HEK293 (cell line): ENCODE results near the gene MUCL3.

Source experiments
- CTCF ChIA-PET: fragments of 350-600 bp; formaldehyde crosslinking; extraction: SDS; loops from one replicate; lab custom pipeline; 2021; ENCODE audit warnings: antibody characterized with exemption; lab: Yijun Ruan, JAX
- POLR2A ChIA-PET: fragments of 300-600 bp; formaldehyde crosslinking; extraction: SDS; loops from one replicate; lab custom pipeline; 2020; ENCODE audit warnings: antibody characterized with exemption, inconsistent platforms; lab: Yijun Ruan, JAX
- H3K27ac ChIP-seq: fragments of 200-500 bp; sonication (Bioruptor generic); 2 replicates; pipeline ENCODE4 v1.5.1; 2014; ENCODE audit warnings: low read depth, low read length, control low read depth, inconsistent platforms; ENCODE audit errors: extremely low read depth
- H3K36me3 ChIP-seq, 2 experiments: fragments of 200-500 bp in 1 of 2; sonication (Bioruptor generic) in 1 of 2; 1 replicate in 1 of 2; 2 replicates in 1 of 2; pipeline ENCODE4 v1.5.1; 2014 to 2017; ENCODE audit warnings: inconsistent platforms in 2 of 2, low read length in 2 of 2; ENCODE audit not compliant: control insufficient read depth in 2 of 2, insufficient read depth in 1 of 2
- H3K4me1 ChIP-seq: fragments of 200-500 bp; sonication (Bioruptor generic); 2 replicates; pipeline ENCODE4 v1.5.1; 2014; ENCODE audit warnings: mild to moderate bottlenecking, low read length, inconsistent platforms; ENCODE audit not compliant: control insufficient read depth, insufficient read depth
- H3K4me3 ChIP-seq: 2 replicates; pipeline ENCODE4 v1.5.1; 2011; ENCODE audit warnings: low read depth, mild to moderate bottlenecking, control low read depth, low read length, moderate library complexity
- H3K9me3 ChIP-seq: fragments of 200-500 bp; sonication (Bioruptor generic); 2 replicates; pipeline ENCODE4 v1.5.1; 2014; ENCODE audit warnings: low read depth, low read length, inconsistent platforms; ENCODE audit not compliant: control insufficient read depth, insufficient read depth
- FEZF1 ChIP-seq: fragments of 450-650 bp; formaldehyde crosslinking; IDR thresholded peaks from 2 replicates; pipeline ENCODE4 v1.5.1; 2016; ENCODE audit warnings: missing biosample characterization, missing genetic modification characterization
- GFI1B ChIP-seq: fragments of 450-650 bp; formaldehyde crosslinking; IDR thresholded peaks from 2 replicates; pipeline ENCODE4 v1.5.1; 2016; ENCODE audit warnings: missing biosample characterization, missing genetic modification characterization
- KLF9 ChIP-seq: fragments of 450-650 bp; formaldehyde crosslinking; IDR thresholded peaks from 2 replicates; pipeline ENCODE4 v1.5.1; 2016; ENCODE audit warnings: missing biosample characterization, missing genetic modification characterization, low read depth
- PRDM4 ChIP-seq: fragments of 450-650 bp; formaldehyde crosslinking; IDR thresholded peaks from 2 replicates; pipeline ENCODE4 v1.5.1; 2017; ENCODE audit warnings: missing biosample characterization, missing genetic modification characterization
- ZBTB49 ChIP-seq: fragments of 450-650 bp; formaldehyde crosslinking; IDR thresholded peaks from 2 replicates; pipeline ENCODE4 v1.5.1; 2016; ENCODE audit warnings: missing biosample characterization, missing genetic modification characterization, low read depth
- ZFP41 ChIP-seq: fragments of 450-650 bp; formaldehyde crosslinking; IDR thresholded peaks from 2 replicates; pipeline ENCODE4 v1.5.1; 2016; ENCODE audit warnings: missing biosample characterization, missing genetic modification characterization, borderline replicate concordance
- ZNF121 ChIP-seq: fragments of 450-650 bp; formaldehyde crosslinking; IDR thresholded peaks from 2 replicates; pipeline ENCODE4 v1.5.1; 2016; ENCODE audit warnings: missing biosample characterization, missing genetic modification characterization
- ZNF211 ChIP-seq: fragments of 450-650 bp; formaldehyde crosslinking; IDR thresholded peaks from 2 replicates; pipeline ENCODE4 v1.5.1; 2016; ENCODE audit warnings: low read depth, missing biosample characterization, missing genetic modification characterization
- ZNF324 ChIP-seq: fragments of 450-650 bp; formaldehyde crosslinking; IDR thresholded peaks from 2 replicates; pipeline ENCODE4 v1.5.1; 2016; ENCODE audit warnings: missing biosample characterization, missing genetic modification characterization
- ZNF585B ChIP-seq: fragments of 450-650 bp; formaldehyde crosslinking; IDR thresholded peaks from 2 replicates; pipeline ENCODE4 v1.5.1; 2016; ENCODE audit warnings: missing biosample characterization, missing genetic modification characterization
- ZNF707 ChIP-seq: fragments of 450-650 bp; formaldehyde crosslinking; IDR thresholded peaks from 2 replicates; pipeline ENCODE4 v1.5.1; 2016; ENCODE audit warnings: missing biosample characterization, missing genetic modification characterization
- TF ChIP-seq, protein P1 (sequence below): fragments of 450-650 bp; formaldehyde crosslinking; IDR thresholded peaks from 2 replicates; pipeline ENCODE4 v1.5.1; 2016; ENCODE audit warnings: missing biosample characterization, missing genetic modification characterization
- TF ChIP-seq, protein P2 (sequence below): fragments of 450-650 bp; formaldehyde crosslinking; IDR thresholded peaks from 2 replicates; pipeline ENCODE4 v1.5.1; 2016; ENCODE audit warnings: missing biosample characterization, missing genetic modification characterization
- TF ChIP-seq, protein P3 (sequence below): fragments of 450-650 bp; formaldehyde crosslinking; IDR thresholded peaks from 2 replicates; pipeline ENCODE4 v1.5.1; 2016; ENCODE audit warnings: missing biosample characterization, missing genetic modification characterization

MUCL3 gene

DNA sequence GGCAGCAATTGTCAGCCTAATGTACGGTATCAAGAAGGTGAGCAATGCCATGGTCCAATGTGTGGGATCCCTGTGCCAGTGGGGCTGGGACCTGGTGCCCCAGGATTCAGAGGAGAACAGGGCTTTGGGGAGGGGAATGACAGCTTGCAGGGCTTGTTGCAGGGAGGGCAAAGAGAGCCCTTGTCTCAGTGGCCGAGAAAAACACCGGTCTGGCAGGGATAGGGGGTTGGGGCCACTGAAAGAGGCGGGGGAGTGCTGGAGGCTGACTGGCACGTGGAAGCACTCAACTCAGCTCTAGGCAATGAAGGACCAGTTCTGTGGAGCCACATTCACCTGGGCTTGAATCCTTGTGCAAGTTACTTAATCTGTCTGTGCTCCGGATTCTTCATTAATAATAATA, 3.5 kb upstream of the MUCL3 start (continued):
- TF ChIP-seq, protein P1, sequence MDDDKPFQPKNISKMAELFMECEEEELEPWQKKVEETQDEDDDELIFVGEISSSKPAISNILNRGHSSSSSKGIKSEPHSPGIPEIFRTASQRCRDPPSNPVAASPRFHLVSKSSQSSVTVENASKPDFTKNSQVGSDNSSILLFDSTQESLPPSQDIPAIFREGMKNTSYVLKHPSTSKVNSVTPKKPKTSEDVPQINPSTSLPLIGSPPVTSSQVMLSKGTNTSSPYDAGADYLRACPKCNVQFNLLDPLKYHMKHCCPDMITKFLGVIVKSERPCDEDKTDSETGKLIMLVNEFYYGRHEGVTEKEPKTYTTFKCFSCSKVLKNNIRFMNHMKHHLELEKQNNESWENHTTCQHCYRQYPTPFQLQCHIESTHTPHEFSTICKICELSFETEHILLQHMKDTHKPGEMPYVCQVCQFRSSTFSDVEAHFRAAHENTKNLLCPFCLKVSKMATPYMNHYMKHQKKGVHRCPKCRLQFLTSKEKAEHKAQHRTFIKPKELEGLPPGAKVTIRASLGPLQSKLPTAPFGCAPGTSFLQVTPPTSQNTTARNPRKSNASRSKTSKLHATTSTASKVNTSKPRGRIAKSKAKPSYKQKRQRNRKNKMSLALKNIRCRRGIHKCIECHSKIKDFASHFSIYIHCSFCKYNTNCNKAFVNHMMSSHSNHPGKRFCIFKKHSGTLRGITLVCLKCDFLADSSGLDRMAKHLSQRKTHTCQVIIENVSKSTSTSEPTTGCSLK = no peak

GRCh38 chr6:30938730-30939129, 2.0 kb upstream of the MUCL3 start:
- CTCF ChIA-PET = interaction anchor here (0.8 to 1.3 kb wide), 3 partner anchors 123 to 141 kb away, joined by 3 to 5 read pairs (median 4); no protein-coding TSS in a partner anchor
- POLR2A ChIA-PET = no interaction called here
- no peaks in the 10 kb centered on the region for H3K36me3 ChIP-seq
- H3K4me3 ChIP-seq = no peak overlapping the region
- TF ChIP-seq ZNF324 (tag by site-specific recombination) (no peak), KLF9 (tag by site-specific recombination) (no peak), ZNF121 (tag by site-specific recombination) (no peak), ZNF707 (no peak), PRDM4 (tag by site-specific recombination) (no peak), ZNF211 (tag by site-specific recombination) (no peak), ZNF585B (tag by site-specific recombination) (no peak), FEZF1 (tag by site-specific recombination) (no peak), ZFP41 (tag by site-specific recombination) (no peak), GFI1B (no peak), ZBTB49 (no peak)
- TF ChIP-seq, protein P2, sequence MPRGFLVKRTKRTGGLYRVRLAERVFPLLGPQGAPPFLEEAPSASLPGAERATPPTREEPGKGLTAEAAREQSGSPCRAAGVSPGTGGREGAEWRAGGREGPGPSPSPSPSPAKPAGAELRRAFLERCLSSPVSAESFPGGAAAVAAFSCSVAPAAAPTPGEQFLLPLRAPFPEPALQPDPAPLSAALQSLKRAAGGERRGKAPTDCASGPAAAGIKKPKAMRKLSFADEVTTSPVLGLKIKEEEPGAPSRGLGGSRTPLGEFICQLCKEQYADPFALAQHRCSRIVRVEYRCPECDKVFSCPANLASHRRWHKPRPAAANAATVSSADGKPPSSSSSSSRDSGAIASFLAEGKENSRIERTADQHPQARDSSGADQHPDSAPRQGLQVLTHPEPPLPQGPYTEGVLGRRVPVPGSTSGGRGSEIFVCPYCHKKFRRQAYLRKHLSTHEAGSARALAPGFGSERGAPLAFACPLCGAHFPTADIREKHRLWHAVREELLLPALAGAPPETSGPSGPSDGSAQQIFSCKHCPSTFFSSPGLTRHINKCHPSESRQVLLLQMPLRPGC = no peak
- TF ChIP-seq, protein P3, sequence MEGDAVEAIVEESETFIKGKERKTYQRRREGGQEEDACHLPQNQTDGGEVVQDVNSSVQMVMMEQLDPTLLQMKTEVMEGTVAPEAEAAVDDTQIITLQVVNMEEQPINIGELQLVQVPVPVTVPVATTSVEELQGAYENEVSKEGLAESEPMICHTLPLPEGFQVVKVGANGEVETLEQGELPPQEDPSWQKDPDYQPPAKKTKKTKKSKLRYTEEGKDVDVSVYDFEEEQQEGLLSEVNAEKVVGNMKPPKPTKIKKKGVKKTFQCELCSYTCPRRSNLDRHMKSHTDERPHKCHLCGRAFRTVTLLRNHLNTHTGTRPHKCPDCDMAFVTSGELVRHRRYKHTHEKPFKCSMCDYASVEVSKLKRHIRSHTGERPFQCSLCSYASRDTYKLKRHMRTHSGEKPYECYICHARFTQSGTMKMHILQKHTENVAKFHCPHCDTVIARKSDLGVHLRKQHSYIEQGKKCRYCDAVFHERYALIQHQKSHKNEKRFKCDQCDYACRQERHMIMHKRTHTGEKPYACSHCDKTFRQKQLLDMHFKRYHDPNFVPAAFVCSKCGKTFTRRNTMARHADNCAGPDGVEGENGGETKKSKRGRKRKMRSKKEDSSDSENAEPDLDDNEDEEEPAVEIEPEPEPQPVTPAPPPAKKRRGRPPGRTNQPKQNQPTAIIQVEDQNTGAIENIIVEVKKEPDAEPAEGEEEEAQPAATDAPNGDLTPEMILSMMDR (tag by site-specific recombination) = no peak
- H3K4me1 ChIP-seq = no peaks in the 10 kb centered on the region; the same call in 1 of the 2 replicates
- H3K27ac ChIP-seq = no peak overlapping the region
- H3K9me3 ChIP-seq = no peaks in the 10 kb centered on the region
